HG03025 (cell line): ENCODE measurements around the gene ASAP3.
"Not testable (repeated sequence)": the region's sequence is repeated elsewhere in the genome, so short reads cannot be mapped to it uniquely, and the experiment has no call there.

ENCODE experiments used
- ATAC-seq: cut with Tn5 transposase; IDR thresholded peaks from one replicate; pipeline ENCODE4 v1.9.1; 2021; ENCODE audit warnings: mild to moderate bottlenecking, moderate library complexity; ENCODE audit not compliant: unreplicated experiment, low FRiP score

Gene ASAP3

GRCh38 chr1:23400324-23401114 is 83.5 kb downstream of the ASAP3 start:
- ATAC-seq: no peak

GRCh38 chr1:23399229-23399628 is 84.8 kb downstream of the ASAP3 start:
- ATAC-seq: no peak

- ATAC-seq: no peak
These were observed 86.1 kb downstream of the ASAP3 start for GRCh38 chr1:23397908-23398307.

- no peak for ATAC-seq
These were observed 87.6 kb downstream of the ASAP3 start for GRCh38 chr1:23396380-23396779.

- ATAC-seq: no peak
These were observed 88.1 kb downstream of the ASAP3 start for GRCh38 chr1:23395849-23396248.

- ATAC-seq: no peak
These were observed 88.7 kb downstream of the ASAP3 start for GRCh38 chr1:23395154-23395724.

GRCh38 chr1:23394684-23395083 is 89.3 kb downstream of the ASAP3 start:
- no peak for ATAC-seq

GRCh38 chr1:23394181-23394580 is 89.8 kb downstream of the ASAP3 start:
- no peak for ATAC-seq

- ATAC-seq: no peak
These were observed 90.3 kb downstream of the ASAP3 start for GRCh38 chr1:23393706-23394105.

GRCh38 chr1:23392125-23392855 is 91.7 kb downstream of the ASAP3 start:
- ATAC-seq: no peak

- ATAC-seq: no peak
These were observed 94.1 kb downstream of the ASAP3 start for GRCh38 chr1:23389837-23390321.

GRCh38 chr1:23387494-23387893 is 96.5 kb downstream of the ASAP3 start:
- ATAC-seq: no peak

GRCh38 chr1:23385119-23385621 is 98.8 kb downstream of the ASAP3 start:
- ATAC-seq: no peak

GRCh38 chr1:23384312-23385058 is 99.5 kb downstream of the ASAP3 start:
- no peak for ATAC-seq

GRCh38 chr1:23383577-23384311 is 100.2 kb downstream of the ASAP3 start:
- no peak for ATAC-seq

GRCh38 chr1:23381233-23381885 is 102.6 kb downstream of the ASAP3 start:
- no peak for ATAC-seq

GRCh38 chr1:23380719-23381118 is 103.3 kb downstream of the ASAP3 start:
- no peak for ATAC-seq

GRCh38 chr1:23380236-23380635 is 103.7 kb downstream of the ASAP3 start:
- ATAC-seq: not testable (repeated sequence)
